GM12875 (cell line): ENCODE data around the gene MEN1.

Experiments
- H3K4me3 ChIP-seq: one replicate; pipeline ENCODE4 v1.5.1; 2011; ENCODE audit warnings: low read depth, low read length, control low read depth
- TF ChIP-seq, protein P1 (sequence below): IDR thresholded peaks from 2 replicates; pipeline ENCODE4 v1.5.1; 2011; ENCODE audit warnings: low read depth, mild to moderate bottlenecking, control low read depth, inconsistent platforms, low read length, moderate library complexity, borderline replicate concordance; ENCODE audit not compliant: insufficient read depth

The MEN1 gene

DNA sequence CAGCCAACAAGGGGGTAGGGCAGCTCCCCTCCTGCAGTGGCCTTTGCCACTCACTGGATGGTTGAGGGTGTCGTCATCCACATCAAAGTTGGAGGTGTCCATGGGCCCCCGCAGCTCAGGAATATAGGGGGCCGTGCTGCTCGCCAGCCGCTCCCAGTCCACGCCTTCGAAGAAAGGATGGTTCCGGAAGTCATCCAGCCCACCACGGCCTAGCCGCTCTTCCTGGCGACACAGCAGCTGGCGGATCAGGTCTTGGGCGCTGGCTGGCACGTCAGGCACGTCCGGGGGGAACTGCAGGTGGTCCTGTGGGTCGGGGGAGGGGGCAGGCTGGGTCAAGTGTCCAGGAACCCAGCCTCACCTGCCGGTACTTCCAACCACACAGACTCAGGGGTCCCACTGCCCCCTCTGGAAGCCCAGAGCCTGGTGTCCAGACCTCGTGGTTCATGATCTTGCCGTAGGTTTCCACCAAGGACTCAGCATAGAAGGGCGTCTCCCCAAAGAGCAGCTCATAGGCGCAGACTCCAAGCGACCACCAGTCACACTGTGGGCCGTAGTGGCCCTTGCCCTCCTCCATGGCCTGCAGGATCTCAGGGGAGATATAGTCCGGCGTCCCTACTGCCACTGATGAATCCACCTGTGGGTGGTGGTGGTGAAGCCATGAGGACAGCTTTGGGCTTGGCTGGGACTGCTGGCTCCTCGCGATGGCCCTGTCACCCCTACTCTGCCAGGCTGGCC is 28.4 kb upstream of the MEN1 start:
- no peak overlapping the region for H3K4me3 ChIP-seq
- TF ChIP-seq, protein P1, sequence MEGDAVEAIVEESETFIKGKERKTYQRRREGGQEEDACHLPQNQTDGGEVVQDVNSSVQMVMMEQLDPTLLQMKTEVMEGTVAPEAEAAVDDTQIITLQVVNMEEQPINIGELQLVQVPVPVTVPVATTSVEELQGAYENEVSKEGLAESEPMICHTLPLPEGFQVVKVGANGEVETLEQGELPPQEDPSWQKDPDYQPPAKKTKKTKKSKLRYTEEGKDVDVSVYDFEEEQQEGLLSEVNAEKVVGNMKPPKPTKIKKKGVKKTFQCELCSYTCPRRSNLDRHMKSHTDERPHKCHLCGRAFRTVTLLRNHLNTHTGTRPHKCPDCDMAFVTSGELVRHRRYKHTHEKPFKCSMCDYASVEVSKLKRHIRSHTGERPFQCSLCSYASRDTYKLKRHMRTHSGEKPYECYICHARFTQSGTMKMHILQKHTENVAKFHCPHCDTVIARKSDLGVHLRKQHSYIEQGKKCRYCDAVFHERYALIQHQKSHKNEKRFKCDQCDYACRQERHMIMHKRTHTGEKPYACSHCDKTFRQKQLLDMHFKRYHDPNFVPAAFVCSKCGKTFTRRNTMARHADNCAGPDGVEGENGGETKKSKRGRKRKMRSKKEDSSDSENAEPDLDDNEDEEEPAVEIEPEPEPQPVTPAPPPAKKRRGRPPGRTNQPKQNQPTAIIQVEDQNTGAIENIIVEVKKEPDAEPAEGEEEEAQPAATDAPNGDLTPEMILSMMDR: no peak

DNA sequence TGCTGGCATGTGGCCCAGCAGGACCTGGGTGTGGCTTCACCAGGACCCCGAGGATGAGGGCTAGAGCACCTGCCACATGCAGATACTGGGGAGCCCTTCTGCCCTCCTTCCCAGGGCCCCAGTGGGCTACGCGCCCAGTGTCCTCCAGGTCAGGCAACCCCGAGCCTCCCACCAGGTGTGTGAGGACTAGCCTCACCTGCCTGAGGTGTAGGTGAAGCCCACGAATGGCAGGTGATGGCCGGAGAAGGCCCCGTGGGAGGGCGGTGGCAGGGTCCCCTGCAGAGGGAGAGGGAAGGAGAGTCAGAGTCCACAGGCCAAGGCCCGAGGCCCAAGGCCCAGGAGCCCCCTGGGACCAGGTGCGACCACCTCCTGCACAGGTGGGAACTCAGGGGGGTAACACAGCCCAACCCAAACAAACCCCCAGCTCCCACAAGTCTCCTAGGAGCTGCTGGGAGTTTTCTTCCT is 27.6 kb upstream of the MEN1 start:
- H3K4me3 ChIP-seq: no peak overlapping the region

DNA sequence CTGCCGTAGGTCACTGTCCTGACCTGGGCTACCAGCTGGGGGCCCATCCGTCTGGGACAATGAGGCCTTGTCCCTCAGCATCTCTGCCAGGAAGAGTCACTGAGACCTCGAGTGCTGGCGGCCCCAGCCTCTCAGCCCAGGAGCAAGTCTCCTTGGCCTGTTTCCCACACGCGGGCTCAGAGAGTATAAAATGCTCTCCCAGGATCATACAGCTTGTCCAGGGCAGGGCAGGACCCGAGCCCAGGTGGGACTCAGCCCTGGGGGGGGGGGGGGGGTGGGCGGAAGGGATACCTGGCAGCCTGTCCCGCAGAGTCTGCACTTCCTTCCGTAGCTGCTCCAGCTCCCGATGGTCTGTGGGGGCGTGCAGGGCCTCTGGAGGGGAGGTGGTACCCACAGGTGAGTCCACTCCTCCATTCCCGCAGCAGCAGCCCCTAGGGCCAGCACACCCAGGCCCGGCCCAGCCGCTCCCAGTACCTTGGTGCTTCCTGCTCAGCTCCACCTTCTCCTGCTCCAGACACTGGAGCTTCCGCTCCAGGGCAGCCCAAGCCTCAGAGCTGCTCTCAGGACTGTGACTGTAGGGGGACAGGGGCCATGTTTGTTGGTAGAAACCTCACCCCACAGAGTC is 26.2 kb upstream of the MEN1 start:
- no peak overlapping the region for H3K4me3 ChIP-seq
- TF ChIP-seq, protein P1: no peak

More for the DNA sequence above, 27.6 kb upstream of the MEN1 start:
- TF ChIP-seq, protein P1: no peak

DNA sequence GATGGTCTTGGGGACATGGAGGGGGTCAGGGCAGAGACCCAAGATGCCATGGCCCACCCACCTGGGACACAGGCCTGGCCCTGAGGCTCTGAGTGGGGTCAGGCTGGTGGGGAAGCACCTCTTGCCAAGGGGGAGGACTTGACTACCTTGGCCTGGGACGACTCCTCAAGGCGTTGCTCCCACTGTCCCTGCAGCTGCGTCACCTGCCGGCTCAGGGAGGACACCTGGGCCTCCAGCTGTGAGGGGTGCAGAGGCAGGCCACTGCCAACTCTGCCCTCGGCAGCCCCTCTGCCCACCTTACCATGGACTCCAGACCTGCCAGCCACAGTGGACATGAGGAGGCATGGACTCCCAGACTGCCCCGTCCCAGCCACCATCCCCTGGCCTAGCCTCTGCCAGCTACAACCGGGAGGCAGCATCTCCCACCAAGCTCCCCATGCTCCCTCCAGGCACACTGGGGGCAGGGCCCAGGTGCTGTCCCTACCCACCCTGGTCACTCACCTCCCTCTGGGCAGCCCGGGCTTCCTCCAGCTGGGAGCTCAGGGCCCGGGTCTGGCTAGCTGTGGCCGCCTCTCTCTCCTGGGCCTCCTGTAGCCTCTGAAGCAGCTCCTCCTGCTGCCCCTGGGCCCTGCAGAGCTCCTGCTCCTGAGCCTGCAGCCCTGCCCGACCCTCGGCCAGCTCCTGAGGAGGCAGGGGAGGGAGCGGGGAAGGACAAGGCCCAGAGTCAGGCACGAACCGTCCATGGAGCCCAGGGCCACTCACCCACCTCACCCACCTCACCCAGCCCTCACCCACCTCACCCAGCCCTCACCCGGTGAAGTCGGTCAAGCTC is 25.5 kb upstream of the MEN1 start:
- TF ChIP-seq, protein P1: no peak
- no peak overlapping the region for H3K4me3 ChIP-seq

DNA sequence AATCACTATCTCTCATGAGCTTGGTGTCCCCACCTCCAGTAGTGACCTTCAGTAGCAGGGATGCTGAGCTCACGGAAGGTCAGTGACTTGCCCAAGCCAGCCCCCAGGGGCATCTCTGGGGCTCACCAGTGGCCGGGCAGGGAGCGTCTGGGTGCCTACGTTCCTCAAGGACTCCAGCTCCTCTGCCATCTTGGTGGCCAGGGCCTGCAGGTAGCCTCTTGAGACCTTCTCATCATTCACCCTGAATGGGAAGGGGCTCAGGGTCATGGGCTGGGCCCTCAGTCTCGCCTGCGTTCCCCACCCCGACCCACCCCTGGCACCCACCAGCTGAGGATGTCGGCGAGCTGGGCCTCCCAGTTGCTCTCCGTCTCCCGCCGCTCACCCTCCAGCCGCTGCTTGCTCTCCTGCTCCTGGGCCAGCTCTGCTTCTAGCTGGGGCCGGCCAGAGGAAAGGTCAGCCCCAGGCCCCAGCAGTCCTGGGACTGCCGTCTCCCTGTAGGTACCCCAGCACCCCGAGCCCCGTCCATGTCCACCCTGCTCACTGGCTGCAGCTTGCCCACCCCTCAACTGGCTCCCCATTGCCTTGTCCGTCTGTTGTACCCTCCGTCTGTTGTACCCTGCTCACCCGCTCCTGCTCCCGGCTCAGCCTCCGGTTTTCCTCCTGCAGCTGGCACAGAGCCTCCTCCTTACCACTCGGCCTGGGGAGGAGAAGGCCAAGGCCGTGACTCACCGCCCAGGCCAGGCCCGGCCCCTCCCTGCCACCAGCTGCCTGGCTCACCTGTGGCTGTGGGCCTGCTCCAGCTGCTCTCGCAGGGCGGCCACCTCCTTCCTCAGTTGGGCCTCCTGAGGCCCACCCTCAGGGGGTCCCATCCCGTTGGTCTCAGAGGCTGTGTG is 24.6 kb upstream of the MEN1 start:
- TF ChIP-seq, protein P1: no peak
- no peak overlapping the region for H3K4me3 ChIP-seq

DNA sequence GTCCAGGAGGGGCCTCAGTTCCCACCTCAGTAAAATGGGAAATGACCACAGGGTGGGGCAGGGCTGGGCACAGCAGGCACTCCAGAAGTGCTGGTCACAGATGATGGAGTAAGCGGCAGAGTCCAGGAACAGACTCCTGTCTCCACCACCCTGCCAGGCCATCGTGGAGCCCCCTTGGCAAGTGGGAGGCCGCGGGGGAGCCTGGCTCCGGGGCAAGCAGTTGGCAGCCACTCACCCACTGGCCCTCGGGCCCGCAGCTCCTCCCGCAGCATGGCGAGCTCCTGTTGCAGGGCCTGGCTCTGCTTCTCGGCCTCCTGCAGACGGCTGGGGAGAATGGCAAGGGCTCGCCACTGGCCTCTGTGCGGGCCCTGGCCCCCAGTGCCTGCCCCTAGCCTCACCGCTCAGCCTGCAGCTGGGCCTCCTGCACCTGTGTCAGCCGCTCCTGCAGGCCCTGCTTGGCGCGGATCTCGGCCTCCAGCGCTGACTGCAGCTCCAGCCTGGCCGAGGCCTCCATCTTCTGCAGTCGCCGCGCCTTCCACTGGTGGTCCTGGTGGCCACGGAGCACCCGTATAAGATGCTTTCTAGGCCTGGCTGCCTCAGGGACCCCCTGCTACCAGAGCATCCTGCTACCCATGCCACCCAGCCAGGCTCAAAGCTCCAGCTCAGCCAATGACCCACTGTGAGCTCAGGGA is 23.8 kb upstream of the MEN1 start:
- TF ChIP-seq, protein P1: no peak
- H3K4me3 ChIP-seq: no peak overlapping the region
